Thyroid gland (tissue), 4 donors: Measurements from ENCODE around the gene FMN1.

Experiments
- POLR2A ChIP-seq, 2 donors: fragments of 450-650 bp; IDR thresholded peaks; one replicate each; pipeline ENCODE4 v1.6.1; 2017; ENCODE audit warnings: antibody characterized with exemption in 2 of 2, mild to moderate bottlenecking in 2 of 2, moderate library complexity in 1 of 2
- TF ChIP-seq, protein P1 (sequence below), 6 experiments: fragments of 200-600 bp in 3 of 6; fragments of 450-650 bp in 3 of 6; sonication (generic) in 3 of 6; IDR thresholded peaks; one replicate each; pipeline ENCODE4 v1.5.1; 2016 to 2019; ENCODE audit warnings: antibody characterized with exemption in 6 of 6, mild to moderate bottlenecking in 2 of 6, inconsistent platforms in 1 of 6, moderate library complexity in 1 of 6

DNA sequence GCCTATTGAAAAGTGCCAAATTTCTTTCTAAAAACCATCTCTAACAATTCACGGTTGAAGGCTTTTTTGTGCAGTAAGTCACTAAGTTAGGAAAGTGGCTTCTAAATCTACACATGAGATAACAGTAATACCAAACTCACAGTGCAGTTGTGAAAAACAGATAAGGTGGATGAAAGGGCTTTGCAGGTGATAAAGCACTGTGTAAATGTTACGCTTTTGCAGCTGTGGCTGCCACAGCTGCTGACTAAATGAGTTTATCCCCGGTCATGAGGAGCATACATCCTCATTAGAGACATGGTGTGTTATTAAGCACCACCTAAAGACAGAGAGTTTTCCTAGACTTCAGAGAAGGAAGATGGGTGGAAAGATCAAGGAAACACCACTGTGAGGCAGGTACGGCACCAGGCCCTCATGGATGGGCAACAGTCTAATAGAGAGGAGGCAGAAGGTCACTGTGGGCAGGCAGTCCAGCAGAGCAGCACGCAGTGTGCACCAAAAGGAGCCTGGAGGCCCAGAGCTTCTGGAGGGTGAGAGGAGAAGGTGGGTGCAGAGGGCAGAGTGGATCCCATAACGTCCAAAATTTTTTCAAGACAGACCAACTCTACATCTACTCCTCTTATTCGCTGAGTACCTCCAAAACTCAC is 68.5 kb downstream of the FMN1 start:
- TF ChIP-seq, protein P1, sequence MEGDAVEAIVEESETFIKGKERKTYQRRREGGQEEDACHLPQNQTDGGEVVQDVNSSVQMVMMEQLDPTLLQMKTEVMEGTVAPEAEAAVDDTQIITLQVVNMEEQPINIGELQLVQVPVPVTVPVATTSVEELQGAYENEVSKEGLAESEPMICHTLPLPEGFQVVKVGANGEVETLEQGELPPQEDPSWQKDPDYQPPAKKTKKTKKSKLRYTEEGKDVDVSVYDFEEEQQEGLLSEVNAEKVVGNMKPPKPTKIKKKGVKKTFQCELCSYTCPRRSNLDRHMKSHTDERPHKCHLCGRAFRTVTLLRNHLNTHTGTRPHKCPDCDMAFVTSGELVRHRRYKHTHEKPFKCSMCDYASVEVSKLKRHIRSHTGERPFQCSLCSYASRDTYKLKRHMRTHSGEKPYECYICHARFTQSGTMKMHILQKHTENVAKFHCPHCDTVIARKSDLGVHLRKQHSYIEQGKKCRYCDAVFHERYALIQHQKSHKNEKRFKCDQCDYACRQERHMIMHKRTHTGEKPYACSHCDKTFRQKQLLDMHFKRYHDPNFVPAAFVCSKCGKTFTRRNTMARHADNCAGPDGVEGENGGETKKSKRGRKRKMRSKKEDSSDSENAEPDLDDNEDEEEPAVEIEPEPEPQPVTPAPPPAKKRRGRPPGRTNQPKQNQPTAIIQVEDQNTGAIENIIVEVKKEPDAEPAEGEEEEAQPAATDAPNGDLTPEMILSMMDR (IDR thresholded peaks at IDR 0.05): no peak
- no peak for TF ChIP-seq POLR2A (IDR thresholded peaks at IDR 0.05)
